NCI-H345 (cell line): ENCODE data around the gene RAB3A.

Experiments
- DNase-seq: peaks from one replicate; lab custom pipeline; 2025; lab: John Stamatoyannopoulos, UW

RAB3A gene

GRCh38 chr19:18197306-18197705 lies 6.5 kb downstream of the RAB3A start:
- DNase-seq = no peak

- no peak for DNase-seq
These were observed 7.4 kb downstream of the RAB3A start for GRCh38 chr19:18196511-18196845.

DNA sequence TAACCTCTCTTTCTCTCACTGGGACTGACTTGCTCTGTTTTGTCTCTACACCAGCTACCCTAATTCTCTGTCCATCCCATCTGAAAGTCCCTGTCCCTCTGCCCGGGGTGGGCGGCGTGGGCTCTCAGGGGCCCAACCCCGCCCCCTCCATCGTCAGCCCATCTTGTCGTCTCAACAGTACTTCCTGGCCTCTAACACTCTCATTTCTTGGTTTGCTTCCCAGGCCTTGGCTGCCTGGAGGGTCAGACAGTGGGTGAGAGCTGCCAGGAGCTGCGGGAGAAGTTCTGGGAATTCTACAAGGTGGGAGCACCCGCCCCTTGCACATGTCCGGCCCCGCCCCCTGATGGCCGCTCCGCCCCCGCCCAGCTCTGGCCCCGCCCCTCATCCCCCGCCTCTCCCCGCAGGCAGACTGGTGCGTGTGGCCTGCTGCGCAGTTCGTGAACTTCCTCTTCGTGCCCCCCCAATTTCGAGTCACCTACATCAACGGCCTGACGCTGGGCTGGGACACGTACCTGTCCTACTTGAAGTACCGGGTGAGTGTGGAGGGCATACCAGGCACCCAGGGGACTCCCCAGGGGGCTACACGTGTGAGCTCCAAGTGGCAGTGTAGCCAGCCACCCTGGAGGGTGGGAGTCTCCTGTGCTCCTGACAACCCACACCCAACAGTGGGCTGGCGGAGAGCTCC lies 9.1 kb downstream of the RAB3A start:
- no peak for DNase-seq

- no peak for DNase-seq
These were observed 9.7 kb downstream of the RAB3A start for GRCh38 chr19:18194181-18194530.

DNA sequence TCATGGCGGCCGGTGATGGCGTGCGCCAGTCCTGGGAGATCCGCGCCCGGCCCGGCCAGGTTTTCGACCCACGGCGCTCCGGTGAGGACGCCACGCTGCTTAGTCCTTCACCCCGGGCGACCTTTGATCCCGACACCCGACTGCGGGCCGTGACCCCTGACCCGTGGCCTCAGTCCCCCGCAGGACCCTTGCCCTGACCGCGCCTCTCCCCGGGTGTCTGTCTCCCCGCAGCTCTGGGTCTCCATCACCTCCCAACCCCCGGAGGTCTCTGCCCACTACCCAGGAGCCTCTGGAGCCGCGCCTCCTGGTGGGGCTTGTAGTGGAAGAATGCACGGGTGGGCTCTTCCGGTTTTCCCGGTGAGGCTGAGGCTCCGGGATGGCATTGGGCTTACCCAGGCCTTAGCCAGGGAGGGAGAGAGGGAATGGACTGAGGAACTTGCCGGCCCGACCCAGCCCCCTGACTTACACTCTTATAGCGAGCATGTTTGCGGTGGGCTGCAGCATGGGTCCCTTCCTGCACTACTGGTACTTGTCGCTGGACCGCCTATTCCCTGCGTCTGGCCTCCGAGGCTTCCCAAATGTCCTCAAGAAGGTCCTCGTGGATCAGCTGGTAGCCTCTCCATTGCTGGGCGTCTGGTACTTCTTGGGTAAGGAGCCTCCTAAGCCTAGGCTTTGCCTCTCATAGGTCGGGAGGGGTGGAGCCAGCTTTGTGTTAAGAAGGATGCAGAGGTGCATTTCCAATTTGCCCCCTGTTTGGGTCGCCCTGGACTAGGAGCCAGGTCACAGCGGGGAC lies 10.3 kb downstream of the RAB3A start:
- DNase-seq = no peak

DNA sequence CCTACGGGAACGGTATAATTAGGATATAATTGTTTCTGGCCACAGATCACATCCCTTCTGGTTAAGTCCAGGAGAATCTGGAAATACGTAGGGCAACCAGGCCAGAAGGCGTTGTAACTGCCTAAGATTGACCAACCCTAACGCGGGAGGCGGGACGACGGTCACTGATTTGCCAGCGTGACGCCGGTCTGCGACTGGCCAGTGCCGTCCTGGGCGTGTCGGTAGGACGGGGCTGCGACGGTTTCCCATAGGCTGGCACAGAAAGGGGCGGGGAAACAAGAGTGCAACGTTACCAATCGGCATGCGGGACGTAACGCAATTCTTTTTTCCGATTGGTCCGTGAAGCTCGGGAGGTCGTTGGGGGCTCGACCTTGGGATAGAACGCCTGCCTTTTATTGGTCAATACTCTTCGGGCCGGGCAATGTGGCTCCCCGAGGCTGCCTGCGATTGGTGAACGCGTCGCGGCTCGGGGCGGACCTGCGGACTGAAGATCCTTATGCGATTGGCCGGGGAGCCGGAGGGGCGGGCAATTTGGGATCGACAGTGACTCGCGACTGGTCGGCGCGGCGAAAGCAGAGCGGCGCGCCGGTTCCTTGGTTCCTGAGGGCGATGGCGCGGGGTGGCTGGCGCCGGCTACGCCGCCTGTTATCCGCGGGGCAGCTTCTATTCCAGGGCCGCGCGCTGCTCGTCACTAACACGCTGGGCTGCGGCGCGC lies 11.0 kb downstream of the RAB3A start, which contains the start of gene MPV17L2:
TSS of gene MPV17L2 (plus strand) at position 546 of the 715 bp plus-strand sequence. CDS start at position 610, 64 bp downstream.
- peak; percentile 99 for DNase-seq

DNA sequence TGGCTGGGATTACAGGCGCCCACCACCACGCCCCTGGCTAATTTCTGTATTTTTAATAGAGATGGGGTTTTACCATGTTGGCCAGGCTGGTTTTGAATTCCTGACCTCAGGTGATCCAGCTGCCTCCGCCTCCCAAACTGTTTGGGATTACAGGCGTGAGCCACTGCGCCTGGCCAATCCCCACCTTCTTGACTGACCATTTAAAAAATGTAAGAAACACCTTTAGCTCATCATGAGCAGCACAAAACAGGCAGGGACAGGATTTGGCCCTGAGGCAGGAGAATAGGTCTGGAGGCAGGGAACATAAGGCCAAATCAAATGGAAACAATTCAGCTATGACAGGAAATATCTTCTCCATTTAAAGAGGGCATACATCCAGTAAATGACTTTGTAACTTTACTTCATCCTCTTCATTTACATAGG lies 12.2 kb downstream of the RAB3A start:
- no peak for DNase-seq

DNA sequence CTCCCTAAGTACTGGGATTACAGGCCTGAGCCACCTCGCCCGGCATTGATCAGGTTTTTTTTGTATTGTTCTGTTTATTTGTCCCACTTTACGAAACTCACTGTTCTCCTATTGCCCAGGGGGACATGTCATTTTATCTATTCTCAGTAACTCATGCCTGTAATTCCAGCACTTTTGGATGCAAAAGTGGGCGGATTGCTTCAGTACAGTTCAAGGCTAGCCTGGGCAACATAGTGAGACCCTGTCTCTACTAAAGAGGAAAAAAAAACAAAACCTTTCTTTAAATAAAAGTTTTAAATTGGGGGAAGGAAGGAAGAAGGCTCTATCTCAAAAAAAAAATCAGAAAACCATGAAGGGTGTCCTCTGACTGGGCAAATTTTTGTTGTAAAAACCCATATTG lies 13.6 kb downstream of the RAB3A start:
- no peak for DNase-seq

GRCh38 chr19:18185538-18185937 lies 18.3 kb downstream of the RAB3A start:
- no peak for DNase-seq

GRCh38 chr19:18183529-18183928 lies 20.3 kb downstream of the RAB3A start:
- no peak for DNase-seq

GRCh38 chr19:18179957-18180356 lies 23.9 kb downstream of the RAB3A start:
- DNase-seq = no peak

DNA sequence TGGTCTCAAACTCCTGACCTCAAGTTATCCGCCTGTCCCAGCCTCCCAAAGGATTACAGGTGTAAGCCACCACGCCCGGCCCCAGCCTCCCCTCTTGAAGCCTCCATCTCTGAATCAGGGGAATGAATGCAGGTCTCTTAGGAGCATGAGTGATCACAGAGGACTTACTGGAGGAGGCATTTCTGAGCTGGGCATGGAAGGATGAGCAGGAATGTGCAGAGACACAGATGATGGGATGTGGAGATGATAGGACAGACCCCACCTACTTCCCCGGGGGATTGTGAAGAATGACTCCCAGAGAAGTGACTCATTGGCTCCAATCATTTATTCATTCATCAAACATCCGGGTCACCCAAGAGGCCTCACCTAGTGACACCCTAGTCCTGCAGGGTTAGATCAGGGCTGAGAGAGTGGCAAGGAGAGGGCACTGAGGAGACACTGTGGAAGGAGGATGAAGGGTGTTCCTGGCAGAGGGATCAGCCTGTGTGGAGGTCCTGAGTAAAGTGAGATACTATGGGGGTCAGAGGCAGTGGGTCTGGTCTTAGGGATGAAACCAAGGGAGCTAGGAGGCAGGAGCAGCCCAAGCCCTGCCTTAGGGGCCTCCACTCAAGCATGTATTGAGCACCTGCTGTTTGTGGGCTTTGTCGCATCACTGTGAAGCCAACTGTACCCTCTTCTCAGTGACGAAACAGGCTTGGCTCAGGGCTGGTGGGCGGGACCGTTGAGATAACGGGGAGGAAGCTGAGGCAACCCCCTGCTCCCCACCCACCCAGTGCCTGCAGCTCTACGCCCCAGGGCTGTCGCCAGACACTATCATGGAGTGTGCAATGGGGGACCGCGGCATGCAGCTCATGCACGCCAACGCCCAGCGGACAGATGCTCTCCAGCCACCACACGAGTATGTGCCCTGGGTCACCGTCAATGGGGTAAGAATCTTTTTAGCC lies 27.2 kb downstream of the RAB3A start:
- no peak for DNase-seq

- DNase-seq = no peak
These were observed 28.9 kb downstream of the RAB3A start for GRCh38 chr19:18174983-18175382.

DNA sequence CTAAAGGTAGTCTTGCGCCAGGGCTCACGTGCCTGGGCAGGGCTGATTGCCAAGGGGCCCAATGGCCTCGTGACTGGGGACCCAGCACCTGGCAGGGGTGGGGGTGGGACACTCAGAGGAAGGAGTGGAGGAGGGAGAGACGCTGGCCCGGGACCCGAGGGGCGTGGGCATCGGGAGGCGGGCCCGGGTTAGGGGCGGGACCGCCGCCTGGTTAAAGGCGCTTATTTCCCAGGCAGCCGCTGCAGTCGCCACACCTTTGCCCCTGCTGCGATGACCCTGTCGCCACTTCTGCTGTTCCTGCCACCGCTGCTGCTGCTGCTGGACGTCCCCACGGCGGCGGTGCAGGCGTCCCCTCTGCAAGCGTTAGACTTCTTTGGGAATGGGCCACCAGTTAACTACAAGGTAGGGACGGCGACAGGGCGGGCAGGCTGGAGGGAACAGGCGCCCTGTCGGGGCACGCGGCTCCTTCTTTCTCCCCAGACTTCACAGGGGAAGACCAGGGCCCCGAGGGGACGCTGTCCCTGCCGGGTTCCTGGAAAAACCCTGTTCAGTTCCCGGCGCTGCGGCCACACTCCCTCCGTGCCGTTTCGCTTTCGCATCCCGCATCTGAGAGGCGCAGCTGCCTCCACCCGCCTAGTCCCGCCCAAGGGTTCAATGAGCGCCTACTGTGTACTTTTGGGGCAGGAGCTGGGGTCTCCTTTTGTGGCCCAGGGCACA lies 30.1 kb downstream of the RAB3A start, which contains the start of gene IFI30:
TSS of gene IFI30 (plus strand) at position 242 of the 717 bp plus-strand sequence. CDS start at position 271, 29 bp downstream.
- peak; percentile 87 for DNase-seq

DNA sequence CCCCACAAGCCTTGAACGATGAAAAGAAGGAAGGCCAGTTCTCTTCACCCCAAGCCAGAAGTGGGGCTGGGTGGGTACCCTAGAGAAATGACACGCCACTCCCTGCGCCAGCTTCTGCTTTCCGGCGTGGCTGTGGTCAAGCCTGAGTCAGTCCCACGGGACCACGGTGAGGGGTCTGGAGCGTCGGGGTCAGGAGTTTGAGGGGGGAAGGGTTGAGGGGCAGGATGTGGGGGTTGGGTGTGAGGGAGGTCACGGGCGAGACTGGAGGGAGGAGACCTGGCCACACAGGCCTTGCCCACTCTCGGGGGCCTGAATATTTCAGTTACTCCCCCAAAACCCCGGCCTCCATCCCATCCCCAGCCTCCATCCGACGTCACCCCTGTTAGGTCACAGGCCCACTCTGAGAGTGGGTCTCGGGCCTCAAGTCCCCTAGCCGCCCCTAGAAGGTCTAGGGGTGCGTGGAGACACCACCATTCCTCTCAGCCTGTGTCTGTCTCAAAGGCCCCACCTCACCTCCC lies 30.7 kb downstream of the RAB3A start:
- no peak for DNase-seq

- no peak for DNase-seq
These were observed 31.4 kb downstream of the RAB3A start for GRCh38 chr19:18172331-18173053.

DNA sequence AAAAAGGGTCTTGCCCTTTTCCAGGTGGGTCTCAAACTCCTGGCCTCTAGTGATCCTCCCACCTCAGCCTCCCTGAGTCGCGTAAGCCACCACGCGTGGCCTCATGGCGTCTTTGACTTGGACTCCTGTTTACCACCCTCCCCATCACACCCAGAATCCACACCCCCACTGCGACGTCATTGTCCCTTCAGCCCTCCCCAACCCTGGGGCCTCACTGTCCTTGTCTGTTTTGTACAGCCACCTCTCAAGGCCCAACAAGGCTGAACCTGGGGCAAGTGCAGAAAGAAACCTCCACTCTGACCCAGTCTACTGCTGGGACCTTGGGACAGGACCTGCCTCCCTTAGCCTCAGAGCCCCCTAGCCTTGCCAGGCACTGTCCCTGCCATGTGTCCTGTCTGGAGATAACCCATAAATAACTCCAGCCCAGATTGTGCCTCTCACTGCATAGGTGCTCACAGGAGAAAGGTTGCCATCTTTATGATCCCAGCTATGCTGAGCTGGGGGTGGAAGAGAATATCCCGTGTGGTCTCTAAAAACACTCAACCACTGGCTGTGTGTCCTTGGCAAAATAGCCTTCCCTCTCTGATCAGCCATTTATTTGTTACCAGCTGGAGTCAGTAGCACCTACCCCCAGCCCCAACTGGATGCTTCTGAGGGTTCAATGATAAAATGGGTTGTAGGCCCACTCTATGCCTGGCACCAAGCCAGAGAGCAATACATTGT lies 32.1 kb downstream of the RAB3A start:
- DNase-seq = no peak

GRCh38 chr19:18170714-18171255 lies 33.1 kb downstream of the RAB3A start:
- DNase-seq = no peak
